GM12878 (cell line): ENCODE measurements around the gene EMX1. TPM values are rescaled to one million over a fixed set of nuclear protein-coding genes. Genes with fewer than 3 reads are reported as not detected.

ENCODE experiments used
- BACH1 ChIP-seq: fragments of 450-650 bp; IDR thresholded peaks from 2 replicates; pipeline ENCODE4 v1.6.1; 2017; ENCODE audit warnings: mild to moderate bottlenecking, borderline replicate concordance
- BCL11A ChIP-seq: IDR thresholded peaks from 2 replicates; pipeline ENCODE4 v1.6.1; 2011; ENCODE audit warnings: low read depth, low read length
- EGR1 ChIP-seq, 2 experiments: IDR thresholded peaks; 1 replicate in 1 of 2; 2 replicates in 1 of 2; pipeline ENCODE4 v1.6.1; 2011 to 2012; ENCODE audit warnings: low read depth in 2 of 2, low read length in 2 of 2, borderline replicate concordance in 1 of 2, mild to moderate bottlenecking in 1 of 2, moderate library complexity in 1 of 2
- EP300 ChIP-seq, 2 experiments: fragments of 150-350 bp in 1 of 2; IDR thresholded peaks; 2 replicates each; pipeline ENCODE4 v1.6.1; 2011 to 2012; ENCODE audit warnings: low read depth in 2 of 2, low read length in 2 of 2, borderline replicate concordance in 1 of 2, improper control_type of control experiment in 1 of 2, inconsistent platforms in 1 of 2; ENCODE audit not compliant: control insufficient read depth in 1 of 2
- HCFC1 ChIP-seq: fragments of 150-350 bp; IDR thresholded peaks from 2 replicates; pipeline ENCODE4 v1.6.1; 2014; ENCODE audit warnings: low read length
- KAT2A ChIP-seq: conservative IDR thresholded peaks from 2 replicates; pipeline ENCODE4 v1.6.1; 2011; ENCODE audit warnings: low read depth, low read length; ENCODE audit not compliant: control insufficient read depth
- MTA2 ChIP-seq: fragments of 450-650 bp; IDR thresholded peaks from 2 replicates; pipeline ENCODE4 v1.6.1; 2016; ENCODE audit warnings: low read depth, mild to moderate bottlenecking, moderate library complexity
- PAX5 ChIP-seq: IDR thresholded peaks from 2 replicates; pipeline ENCODE4 v1.6.1; 2011; ENCODE audit warnings: low read depth, low read length, borderline replicate concordance
- RELA ChIP-seq: fragments of 450-650 bp; IDR thresholded peaks from 2 replicates; pipeline ENCODE4 v1.8.0; 2014; ENCODE audit warnings: borderline replicate concordance; ENCODE audit not compliant: partially characterized antibody
- SP1 ChIP-seq: IDR thresholded peaks from one replicate; pipeline ENCODE4 v1.6.1; 2011; ENCODE audit warnings: low read depth, low read length
- polyA plus RNA-seq, 11 experiments: library from polyadenylated mRNA; depleted of rRNA in 4 of 11; unstranded in 6 of 11; stranded (reverse) in 5 of 11; fragments of >200 nt; fragmentation: Nextera tagmentation in 4 of 11; fragmentation: Illumina TruSeq in 1 of 11; extraction: Ambion mirVana in 4 of 11; extraction: Trizol in 1 of 11; gene quantifications; 1 replicate in 1 of 11; 2 replicates in 10 of 11; pipeline versions ENCODE4 v1.2.1 to v1.2.3, GENCODE V29; 2011 to 2016; ENCODE audit warnings: inconsistent platforms in 2 of 11, missing spikeins in 2 of 11, low read depth in 1 of 11
- total RNA-seq, 4 experiments: library from RNA; depleted of rRNA in 3 of 4; stranded (reverse); fragments of >200 nt in 3 of 4; fragmentation: Illumina TruSeq in 1 of 4; extraction: Trizol in 1 of 4; gene quantifications; 2 replicates each; pipeline versions ENCODE4 v1.2.1 to v1.2.3, GENCODE V29; 2013 to 2021
- TF ChIP-seq, protein P1 (sequence below): fragments of 450-650 bp; IDR thresholded peaks from 2 replicates; pipeline ENCODE4 v1.6.1; 2016; ENCODE audit warnings: mild to moderate bottlenecking
- TF ChIP-seq, protein P2 (sequence below): IDR thresholded peaks from 2 replicates; pipeline ENCODE4 v1.6.1; 2011; ENCODE audit warnings: borderline replicate concordance, low read depth, mild to moderate bottlenecking, moderate library complexity, mixed read lengths, low read length; ENCODE audit not compliant: insufficient read depth; ENCODE audit errors: extremely low read length
- TF ChIP-seq, protein P3 (sequence below): fragments of 450-650 bp; formaldehyde crosslinking; IDR thresholded peaks from 2 replicates; pipeline ENCODE4 v1.5.0; 2022; ENCODE audit warnings: mild to moderate bottlenecking, missing genetic modification characterization
- TF ChIP-seq, protein P4 (sequence below): IDR thresholded peaks from 2 replicates; pipeline ENCODE4 v1.6.1; 2011; ENCODE audit warnings: low read depth, low read length, improper control_type of control experiment, borderline replicate concordance
- TF ChIP-seq, protein P5 (sequence below): fragments of 450-650 bp; conservative IDR thresholded peaks from 2 replicates; pipeline ENCODE4 v1.6.1; 2017; ENCODE audit warnings: mild to moderate bottlenecking, moderate library complexity
- TF ChIP-seq, protein P6 (sequence below): fragments of 450-650 bp; IDR thresholded peaks from 2 replicates; pipeline ENCODE4 v1.6.1; 2017; ENCODE audit warnings: mild to moderate bottlenecking, low read depth, inconsistent platforms; ENCODE audit not compliant: poor library complexity, severe bottlenecking

The EMX1 gene
- total and polyA plus RNA-seq, 10 of the 15 experiments (the other 5 are each of a cell fraction or from before 2014, with no cell fraction given), result 0.07 to 5.1 (median 1.2) TPM; not detected in 1

DNA sequence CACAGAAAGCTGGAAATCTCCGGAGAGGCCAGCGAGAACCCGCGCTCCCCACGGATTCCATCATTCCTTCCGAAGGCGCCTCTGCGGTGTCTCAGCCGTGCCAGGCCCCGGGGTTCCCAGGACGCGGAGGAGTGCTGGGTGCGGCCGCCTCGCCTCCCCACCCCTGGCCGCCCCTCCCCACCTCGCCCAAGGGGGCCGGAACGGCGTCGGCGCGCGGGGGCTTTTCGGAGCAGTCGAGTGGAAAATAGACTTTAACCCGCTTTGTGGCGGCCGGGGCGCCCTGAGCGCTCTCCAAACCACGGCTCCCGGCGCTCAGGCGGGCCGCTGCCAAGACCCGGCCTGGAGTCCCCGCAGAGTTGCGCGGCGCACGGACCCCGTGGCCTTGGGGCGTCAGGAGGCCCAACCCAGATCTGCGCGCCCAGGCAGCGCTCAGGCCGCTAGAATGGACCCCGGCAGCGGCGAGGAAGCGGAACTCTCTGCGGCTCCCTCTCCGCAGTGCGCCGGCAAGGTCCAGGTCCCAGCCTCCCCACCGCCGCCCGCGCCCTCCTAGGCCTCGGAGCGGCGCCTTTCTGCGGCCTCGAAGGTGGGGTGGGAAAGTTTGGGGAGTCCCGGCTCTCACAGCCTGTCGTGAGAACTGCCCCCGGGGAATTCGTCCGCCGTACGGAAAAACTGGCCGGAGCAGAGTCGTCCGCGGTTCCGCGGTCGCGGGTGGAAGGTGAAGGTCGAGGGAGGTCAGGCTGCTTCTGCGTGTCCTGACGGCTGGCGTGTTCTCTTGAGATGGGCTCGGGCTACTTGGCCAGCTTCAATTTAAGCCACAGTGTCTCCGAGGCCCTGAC is 1.2 kb upstream of the EMX1 start (continued):
- TF ChIP-seq BCL11A (0 out of 2 replicates have a peak, but pooled peaks have one; percentile 36), EP300 (IDR thresholded peaks at IDR 0.05; ENCODE audit: borderline replicate concordance in 1 of 2, control insufficient read depth in 1 of 2, low read depth in 2 of 2, low read length in 2 of 2) (peak in 1 of 2 experiments; percentile 28; a peak in 1 of 4 replicates), EGR1 (IDR thresholded peaks at IDR 0.05; ENCODE audit: borderline replicate concordance in 1 of 2, low read depth in 2 of 2, low read length in 2 of 2) (0 out of 3 replicates have a peak, but pooled peaks of 1 of the 2 experiments have one; percentile 10), KAT2A (no peak), MTA2 (peak; percentile 34; the same call in 1 of the 2 replicates), RELA (peak; percentile 65), PAX5 (peak; percentile 16; the same call in 1 of the 2 replicates), BACH1 (peak; percentile 88), SP1 (peak; percentile 94), HCFC1 (0 out of 2 replicates have a peak, but pooled peaks have one; percentile 36)
- TF ChIP-seq, protein P1, sequence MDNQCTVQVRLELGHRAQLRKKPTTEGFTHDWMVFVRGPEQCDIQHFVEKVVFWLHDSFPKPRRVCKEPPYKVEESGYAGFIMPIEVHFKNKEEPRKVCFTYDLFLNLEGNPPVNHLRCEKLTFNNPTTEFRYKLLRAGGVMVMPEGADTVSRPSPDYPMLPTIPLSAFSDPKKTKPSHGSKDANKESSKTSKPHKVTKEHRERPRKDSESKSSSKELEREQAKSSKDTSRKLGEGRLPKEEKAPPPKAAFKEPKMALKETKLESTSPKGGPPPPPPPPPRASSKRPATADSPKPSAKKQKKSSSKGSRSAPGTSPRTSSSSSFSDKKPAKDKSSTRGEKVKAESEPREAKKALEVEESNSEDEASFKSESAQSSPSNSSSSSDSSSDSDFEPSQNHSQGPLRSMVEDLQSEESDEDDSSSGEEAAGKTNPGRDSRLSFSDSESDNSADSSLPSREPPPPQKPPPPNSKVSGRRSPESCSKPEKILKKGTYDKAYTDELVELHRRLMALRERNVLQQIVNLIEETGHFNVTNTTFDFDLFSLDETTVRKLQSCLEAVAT, result no peak
- TF ChIP-seq, protein P2, sequence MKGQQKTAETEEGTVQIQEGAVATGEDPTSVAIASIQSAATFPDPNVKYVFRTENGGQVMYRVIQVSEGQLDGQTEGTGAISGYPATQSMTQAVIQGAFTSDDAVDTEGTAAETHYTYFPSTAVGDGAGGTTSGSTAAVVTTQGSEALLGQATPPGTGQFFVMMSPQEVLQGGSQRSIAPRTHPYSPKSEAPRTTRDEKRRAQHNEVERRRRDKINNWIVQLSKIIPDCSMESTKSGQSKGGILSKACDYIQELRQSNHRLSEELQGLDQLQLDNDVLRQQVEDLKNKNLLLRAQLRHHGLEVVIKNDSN, result no peak
- TF ChIP-seq, protein P3, sequence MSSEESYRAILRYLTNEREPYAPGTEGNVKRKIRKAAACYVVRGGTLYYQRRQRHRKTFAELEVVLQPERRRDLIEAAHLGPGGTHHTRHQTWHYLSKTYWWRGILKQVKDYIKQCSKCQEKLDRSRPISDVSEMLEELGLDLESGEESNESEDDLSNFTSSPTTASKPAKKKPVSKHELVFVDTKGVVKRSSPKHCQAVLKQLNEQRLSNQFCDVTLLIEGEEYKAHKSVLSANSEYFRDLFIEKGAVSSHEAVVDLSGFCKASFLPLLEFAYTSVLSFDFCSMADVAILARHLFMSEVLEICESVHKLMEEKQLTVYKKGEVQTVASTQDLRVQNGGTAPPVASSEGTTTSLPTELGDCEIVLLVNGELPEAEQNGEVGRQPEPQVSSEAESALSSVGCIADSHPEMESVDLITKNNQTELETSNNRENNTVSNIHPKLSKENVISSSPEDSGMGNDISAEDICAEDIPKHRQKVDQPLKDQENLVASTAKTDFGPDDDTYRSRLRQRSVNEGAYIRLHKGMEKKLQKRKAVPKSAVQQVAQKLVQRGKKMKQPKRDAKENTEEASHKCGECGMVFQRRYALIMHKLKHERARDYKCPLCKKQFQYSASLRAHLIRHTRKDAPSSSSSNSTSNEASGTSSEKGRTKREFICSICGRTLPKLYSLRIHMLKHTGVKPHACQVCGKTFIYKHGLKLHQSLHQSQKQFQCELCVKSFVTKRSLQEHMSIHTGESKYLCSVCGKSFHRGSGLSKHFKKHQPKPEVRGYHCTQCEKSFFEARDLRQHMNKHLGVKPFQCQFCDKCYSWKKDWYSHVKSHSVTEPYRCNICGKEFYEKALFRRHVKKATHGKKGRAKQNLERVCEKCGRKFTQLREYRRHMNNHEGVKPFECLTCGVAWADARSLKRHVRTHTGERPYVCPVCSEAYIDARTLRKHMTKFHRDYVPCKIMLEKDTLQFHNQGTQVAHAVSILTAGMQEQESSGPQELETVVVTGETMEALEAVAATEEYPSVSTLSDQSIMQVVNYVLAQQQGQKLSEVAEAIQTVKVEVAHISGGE (CRISPR knock-in tag), result no peak
- TF ChIP-seq, protein P4, sequence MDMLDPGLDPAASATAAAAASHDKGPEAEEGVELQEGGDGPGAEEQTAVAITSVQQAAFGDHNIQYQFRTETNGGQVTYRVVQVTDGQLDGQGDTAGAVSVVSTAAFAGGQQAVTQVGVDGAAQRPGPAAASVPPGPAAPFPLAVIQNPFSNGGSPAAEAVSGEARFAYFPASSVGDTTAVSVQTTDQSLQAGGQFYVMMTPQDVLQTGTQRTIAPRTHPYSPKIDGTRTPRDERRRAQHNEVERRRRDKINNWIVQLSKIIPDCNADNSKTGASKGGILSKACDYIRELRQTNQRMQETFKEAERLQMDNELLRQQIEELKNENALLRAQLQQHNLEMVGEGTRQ, result no peak
- TF ChIP-seq, protein P5, sequence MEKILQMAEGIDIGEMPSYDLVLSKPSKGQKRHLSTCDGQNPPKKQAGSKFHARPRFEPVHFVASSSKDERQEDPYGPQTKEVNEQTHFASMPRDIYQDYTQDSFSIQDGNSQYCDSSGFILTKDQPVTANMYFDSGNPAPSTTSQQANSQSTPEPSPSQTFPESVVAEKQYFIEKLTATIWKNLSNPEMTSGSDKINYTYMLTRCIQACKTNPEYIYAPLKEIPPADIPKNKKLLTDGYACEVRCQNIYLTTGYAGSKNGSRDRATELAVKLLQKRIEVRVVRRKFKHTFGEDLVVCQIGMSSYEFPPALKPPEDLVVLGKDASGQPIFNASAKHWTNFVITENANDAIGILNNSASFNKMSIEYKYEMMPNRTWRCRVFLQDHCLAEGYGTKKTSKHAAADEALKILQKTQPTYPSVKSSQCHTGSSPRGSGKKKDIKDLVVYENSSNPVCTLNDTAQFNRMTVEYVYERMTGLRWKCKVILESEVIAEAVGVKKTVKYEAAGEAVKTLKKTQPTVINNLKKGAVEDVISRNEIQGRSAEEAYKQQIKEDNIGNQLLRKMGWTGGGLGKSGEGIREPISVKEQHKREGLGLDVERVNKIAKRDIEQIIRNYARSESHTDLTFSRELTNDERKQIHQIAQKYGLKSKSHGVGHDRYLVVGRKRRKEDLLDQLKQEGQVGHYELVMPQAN, result peak; percentile 24; the same call in 1 of the 2 replicates
- TF ChIP-seq, protein P6, sequence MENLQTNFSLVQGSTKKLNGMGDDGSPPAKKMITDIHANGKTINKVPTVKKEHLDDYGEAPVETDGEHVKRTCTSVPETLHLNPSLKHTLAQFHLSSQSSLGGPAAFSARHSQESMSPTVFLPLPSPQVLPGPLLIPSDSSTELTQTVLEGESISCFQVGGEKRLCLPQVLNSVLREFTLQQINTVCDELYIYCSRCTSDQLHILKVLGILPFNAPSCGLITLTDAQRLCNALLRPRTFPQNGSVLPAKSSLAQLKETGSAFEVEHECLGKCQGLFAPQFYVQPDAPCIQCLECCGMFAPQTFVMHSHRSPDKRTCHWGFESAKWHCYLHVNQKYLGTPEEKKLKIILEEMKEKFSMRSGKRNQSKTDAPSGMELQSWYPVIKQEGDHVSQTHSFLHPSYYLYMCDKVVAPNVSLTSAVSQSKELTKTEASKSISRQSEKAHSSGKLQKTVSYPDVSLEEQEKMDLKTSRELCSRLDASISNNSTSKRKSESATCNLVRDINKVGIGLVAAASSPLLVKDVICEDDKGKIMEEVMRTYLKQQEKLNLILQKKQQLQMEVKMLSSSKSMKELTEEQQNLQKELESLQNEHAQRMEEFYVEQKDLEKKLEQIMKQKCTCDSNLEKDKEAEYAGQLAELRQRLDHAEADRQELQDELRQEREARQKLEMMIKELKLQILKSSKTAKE, result no peak
